DMS53 treated with DMSO at 0.1 percent for 48 hours (cell line): Measurements from ENCODE around the gene RESF1.

Experiments
- DNase-seq: peaks from one replicate; lab custom pipeline; 2025; ENCODE audit not compliant: unreplicated experiment; lab: John Stamatoyannopoulos, UW

The RESF1 gene

GRCh38 chr12:31959701-31960391 lies 631 bp downstream of the RESF1 start:
- peak; percentile 89 for DNase-seq

- no peak for DNase-seq
These were observed 1.9 kb downstream of the RESF1 start for GRCh38 chr12:31961137-31961536.

- no peak for DNase-seq
These were observed 2.9 kb downstream of the RESF1 start for GRCh38 chr12:31962076-31962475.

- no peak for DNase-seq
These were observed 5.1 kb downstream of the RESF1 start for GRCh38 chr12:31964280-31964679.

GRCh38 chr12:31965090-31965489 lies 5.9 kb downstream of the RESF1 start:
- no peak for DNase-seq

GRCh38 chr12:31966558-31967205 lies 7.5 kb downstream of the RESF1 start:
- no peak for DNase-seq

GRCh38 chr12:31967539-31967938 lies 8.3 kb downstream of the RESF1 start:
- DNase-seq = no peak

- DNase-seq = no peak
These were observed 11.0 kb downstream of the RESF1 start for GRCh38 chr12:31970199-31970598.

- DNase-seq = no peak
These were observed 14.6 kb downstream of the RESF1 start for GRCh38 chr12:31973818-31974217.

GRCh38 chr12:31974673-31975072 lies 15.5 kb downstream of the RESF1 start:
- DNase-seq = no peak

GRCh38 chr12:31984806-31985591 lies 25.8 kb downstream of the RESF1 start:
- no peak for DNase-seq

GRCh38 chr12:31985832-31986231 lies 26.6 kb downstream of the RESF1 start:
- DNase-seq = no peak

- no peak for DNase-seq
These were observed 30.6 kb downstream of the RESF1 start for GRCh38 chr12:31989571-31990362.

- no peak for DNase-seq
These were observed 31.9 kb downstream of the RESF1 start for GRCh38 chr12:31991146-31991545.

GRCh38 chr12:31991815-31992214 lies 32.6 kb downstream of the RESF1 start:
- DNase-seq = no peak

- no peak for DNase-seq
These were observed 40.5 kb downstream of the RESF1 start for GRCh38 chr12:31999692-32000091.

- no peak for DNase-seq
These were observed 41.3 kb downstream of the RESF1 start for GRCh38 chr12:32000373-32001005.

- DNase-seq = no peak
These were observed 43.8 kb downstream of the RESF1 start for GRCh38 chr12:32002848-32003493.

- no peak for DNase-seq
These were observed 44.4 kb downstream of the RESF1 start for GRCh38 chr12:32003654-32004053.

- no peak for DNase-seq
These were observed 46.4 kb downstream of the RESF1 start for GRCh38 chr12:32005496-32006125.
